Rectal smooth muscle tissue (tissue), 1 donor: Measurements from ENCODE around the gene UCK2.

Experiments used
- H3K27ac ChIP-seq: one replicate; pipeline ENCODE4 v1.7.0; 2013; ENCODE audit warnings: low read depth, low read length, inconsistent platforms
- H3K27me3 ChIP-seq: one replicate; pipeline ENCODE4 v1.7.0; 2013; ENCODE audit warnings: low read length; ENCODE audit not compliant: control insufficient read depth, insufficient read depth
- H3K36me3 ChIP-seq: one replicate; pipeline ENCODE4 v1.7.0; 2013; ENCODE audit warnings: low read length; ENCODE audit not compliant: control insufficient read depth, insufficient read depth
- H3K4me1 ChIP-seq: one replicate; pipeline ENCODE4 v1.7.0; 2013; ENCODE audit warnings: low read length; ENCODE audit not compliant: control insufficient read depth, insufficient read depth
- H3K4me3 ChIP-seq: one replicate; pipeline ENCODE4 v1.7.0; 2013; ENCODE audit warnings: low read length
- H3K9ac ChIP-seq: one replicate; pipeline ENCODE4 v1.7.0; 2013; ENCODE audit warnings: low read length

UCK2 gene

GRCh38 chr1:165877940-165878556 is 50.6 kb downstream of the UCK2 start:
- no peaks in the 10 kb centered on the region for H3K27me3 ChIP-seq
- no peak overlapping the region for H3K4me3 ChIP-seq
- H3K4me1 ChIP-seq = no peaks in the 10 kb centered on the region
- no peak overlapping the region for H3K27ac ChIP-seq
- H3K9ac ChIP-seq = no peak overlapping the region
- no peaks in the 10 kb centered on the region for H3K36me3 ChIP-seq

GRCh38 chr1:165879946-165880345 is 52.5 kb downstream of the UCK2 start:
- Histone ChIP-seq H3K36me3 (no peaks in the 10 kb centered on the region), H3K27ac (no peak overlapping the region), H3K27me3 (no peaks in the 10 kb centered on the region), H3K9ac (no peak overlapping the region), H3K4me3 (no peak overlapping the region), H3K4me1 (no peaks in the 10 kb centered on the region)

GRCh38 chr1:165880993-165881392 is 53.6 kb downstream of the UCK2 start:
- Histone ChIP-seq H3K27me3 (no peaks in the 10 kb centered on the region), H3K9ac (no peak overlapping the region), H3K36me3 (no peaks in the 10 kb centered on the region), H3K4me3 (no peak overlapping the region), H3K27ac (no peak overlapping the region), H3K4me1 (no peaks in the 10 kb centered on the region)

- Histone ChIP-seq H3K9ac (no peak overlapping the region), H3K4me1 (no peaks in the 10 kb centered on the region)
These were observed 54.9 kb downstream of the UCK2 start for GRCh38 chr1:165882168-165882837.

GRCh38 chr1:165883056-165883455 is 55.6 kb downstream of the UCK2 start:
- no peak overlapping the region for H3K27ac ChIP-seq
- no peaks in the 10 kb centered on the region for H3K36me3 ChIP-seq
- no peaks in the 10 kb centered on the region for H3K4me1 ChIP-seq
- no peak overlapping the region for H3K4me3 ChIP-seq
- no peak overlapping the region for H3K9ac ChIP-seq
- no peaks in the 10 kb centered on the region for H3K27me3 ChIP-seq

More at GRCh38 chr1:165882168-165882837, 54.9 kb downstream of the UCK2 start:
- H3K27me3 ChIP-seq = no peaks in the 10 kb centered on the region
- no peak overlapping the region for H3K4me3 ChIP-seq
- H3K27ac ChIP-seq = no peak overlapping the region
- no peaks in the 10 kb centered on the region for H3K36me3 ChIP-seq

- no peaks in the 10 kb centered on the region for H3K27me3 ChIP-seq
- no peak overlapping the region for H3K4me3 ChIP-seq
- H3K27ac ChIP-seq = no peak overlapping the region
- no peaks in the 10 kb centered on the region for H3K36me3 ChIP-seq
- no peaks in the 10 kb centered on the region for H3K4me1 ChIP-seq
- H3K9ac ChIP-seq = no peak overlapping the region
These were observed 56.7 kb downstream of the UCK2 start for GRCh38 chr1:165884009-165884689.

- Histone ChIP-seq H3K27me3 (no peaks in the 10 kb centered on the region), H3K4me3 (no peak overlapping the region)
These were observed 57.4 kb downstream of the UCK2 start for GRCh38 chr1:165884690-165885304.

GRCh38 chr1:165885305-165885694 is 57.9 kb downstream of the UCK2 start:
- Histone ChIP-seq H3K27ac (no peak overlapping the region), H3K36me3 (peaks cover 3% of the 10 kb centered on the region), H3K4me1 (no peaks in the 10 kb centered on the region), H3K9ac (no peak overlapping the region), H3K4me3 (no peak overlapping the region), H3K27me3 (no peaks in the 10 kb centered on the region)

More at GRCh38 chr1:165884690-165885304, 57.4 kb downstream of the UCK2 start:
- Histone ChIP-seq H3K4me1 (no peaks in the 10 kb centered on the region), H3K36me3 (peaks cover under 1% of the 10 kb centered on the region), H3K9ac (no peak overlapping the region), H3K27ac (no peak overlapping the region)

- Histone ChIP-seq H3K27me3 (no peaks in the 10 kb centered on the region), H3K4me3 (no peak overlapping the region), H3K36me3 (peaks cover 4% of the 10 kb centered on the region), H3K4me1 (no peaks in the 10 kb centered on the region), H3K27ac (no peak overlapping the region), H3K9ac (no peak overlapping the region)
These were observed 58.8 kb downstream of the UCK2 start for GRCh38 chr1:165886193-165886592.

GRCh38 chr1:165886983-165887382 is 59.6 kb downstream of the UCK2 start:
- no peaks in the 10 kb centered on the region for H3K27me3 ChIP-seq
- H3K27ac ChIP-seq = no peak overlapping the region
- H3K36me3 ChIP-seq = peaks cover 6% of the 10 kb centered on the region
- H3K4me3 ChIP-seq = no peak overlapping the region
- no peak overlapping the region for H3K9ac ChIP-seq
- no peaks in the 10 kb centered on the region for H3K4me1 ChIP-seq

GRCh38 chr1:165887877-165888551 is 60.6 kb downstream of the UCK2 start:
- Histone ChIP-seq H3K27ac (no peak overlapping the region), H3K4me3 (no peak overlapping the region), H3K9ac (no peak overlapping the region), H3K4me1 (no peaks in the 10 kb centered on the region), H3K27me3 (no peaks in the 10 kb centered on the region), H3K36me3 (peaks cover 13% of the 10 kb centered on the region)

GRCh38 chr1:165888552-165888920 is 61.1 kb downstream of the UCK2 start:
- H3K27ac ChIP-seq = no peak overlapping the region
- no peak overlapping the region for H3K9ac ChIP-seq
- peaks cover 13% of the 10 kb centered on the region for H3K36me3 ChIP-seq
- no peaks in the 10 kb centered on the region for H3K27me3 ChIP-seq
- no peak overlapping the region for H3K4me3 ChIP-seq
- no peaks in the 10 kb centered on the region for H3K4me1 ChIP-seq
